H9 (cell line): ENCODE results near the gene SMIM36. TPM values are rescaled to one million over a fixed set of nuclear protein-coding genes. Genes with fewer than 3 reads are reported as not detected.

Experiments
- DNase-seq: peaks from one replicate; pipeline ENCODE4 v3.0.0-alpha.2; 2017
- H2AFZ ChIP-seq: one replicate; pipeline ENCODE4 v1.6.1; 2013; ENCODE audit warnings: mild to moderate bottlenecking, low read length, control low read depth, moderate library complexity
- H2AK5ac ChIP-seq: 2 replicates; pipeline ENCODE4 v1.6.1; 2013; ENCODE audit warnings: low read length, control low read depth, mixed read lengths; ENCODE audit not compliant: insufficient read length
- H2BK120ac ChIP-seq: one replicate; pipeline ENCODE4 v1.6.1; 2013; ENCODE audit warnings: low read depth, mild to moderate bottlenecking, low read length, control low read depth, inconsistent platforms; ENCODE audit not compliant: poor library complexity, severe bottlenecking
- H2BK12ac ChIP-seq: 2 replicates; pipeline ENCODE4 v1.6.1; 2013; ENCODE audit warnings: low read length, control low read depth, mixed read lengths, low read depth; ENCODE audit not compliant: insufficient read length
- H2BK15ac ChIP-seq: 2 replicates; pipeline ENCODE4 v1.6.1; 2013; ENCODE audit warnings: low read depth, low read length, control low read depth
- H2BK20ac ChIP-seq: one replicate; pipeline ENCODE4 v1.6.1; 2013; ENCODE audit warnings: low read depth, mild to moderate bottlenecking, low read length, control low read depth, inconsistent platforms; ENCODE audit not compliant: poor library complexity, severe bottlenecking
- H2BK5ac ChIP-seq: 2 replicates; pipeline ENCODE4 v1.6.1; 2013; ENCODE audit warnings: low read length, control low read depth, mixed read lengths; ENCODE audit not compliant: insufficient read length
- H3K14ac ChIP-seq: 2 replicates; pipeline ENCODE4 v1.6.1; 2013; ENCODE audit warnings: low read length, control low read depth; ENCODE audit not compliant: insufficient read depth
- H3K18ac ChIP-seq: 2 replicates; pipeline ENCODE4 v1.6.1; 2013; ENCODE audit warnings: low read depth, mild to moderate bottlenecking, mixed read lengths, low read length, control low read depth; ENCODE audit not compliant: insufficient read length
- H3K23ac ChIP-seq: 2 replicates; pipeline ENCODE4 v1.6.1; 2013; ENCODE audit warnings: low read length, control low read depth, mixed read lengths, low read depth; ENCODE audit not compliant: insufficient read length
- H3K23me2 ChIP-seq: 2 replicates; pipeline ENCODE4 v1.6.1; 2013; ENCODE audit warnings: low read depth, mild to moderate bottlenecking, mixed read lengths, low read length, control low read depth; ENCODE audit not compliant: insufficient read length, poor library complexity, severe bottlenecking
- H3K27ac ChIP-seq: 2 replicates; pipeline ENCODE4 v1.5.1; 2013; ENCODE audit warnings: low read length, control low read depth, mixed read lengths, low read depth; ENCODE audit not compliant: insufficient read length
- H3K27me3 ChIP-seq: 2 replicates; pipeline ENCODE4 v1.6.1; 2013; ENCODE audit warnings: low read length, control low read depth, inconsistent platforms; ENCODE audit not compliant: insufficient read depth
- H3K4ac ChIP-seq: 2 replicates; pipeline ENCODE4 v1.6.1; 2013; ENCODE audit warnings: low read depth, mild to moderate bottlenecking, control low read depth, inconsistent platforms, low read length, moderate library complexity
- H3K4me1 ChIP-seq: 2 replicates; pipeline ENCODE4 v1.6.1; 2013; ENCODE audit warnings: low read length, control low read depth, inconsistent platforms; ENCODE audit not compliant: insufficient read depth
- H3K4me2 ChIP-seq: 2 replicates; pipeline ENCODE4 v1.6.1; 2013; ENCODE audit warnings: low read length, control low read depth, mixed read lengths; ENCODE audit not compliant: insufficient read length, insufficient read depth
- H3K56ac ChIP-seq: 2 replicates; pipeline ENCODE4 v1.6.1; 2013; ENCODE audit warnings: low read depth, mild to moderate bottlenecking, mixed read lengths, low read length, control low read depth; ENCODE audit not compliant: insufficient read length
- H3K79me1 ChIP-seq: 2 replicates; pipeline ENCODE4 v1.6.1; 2013; ENCODE audit warnings: low read depth, mild to moderate bottlenecking, moderate library complexity, low read length, control low read depth, inconsistent platforms; ENCODE audit not compliant: insufficient read depth, poor library complexity, severe bottlenecking
- H3K79me2 ChIP-seq: 2 replicates; pipeline ENCODE4 v1.6.1; 2013; ENCODE audit warnings: low read length, control low read depth, inconsistent platforms; ENCODE audit not compliant: insufficient read depth
- H3K9ac ChIP-seq: 2 replicates; pipeline ENCODE4 v1.6.1; 2013; ENCODE audit warnings: low read length, control low read depth, mixed read lengths; ENCODE audit not compliant: insufficient read length; ENCODE audit errors: extremely low read depth
- H3K9me3 ChIP-seq: one replicate; pipeline ENCODE4 v1.6.1; 2013; ENCODE audit warnings: low read depth, low read length, inconsistent platforms; ENCODE audit not compliant: control insufficient read depth
- H3T11ph ChIP-seq: one replicate; pipeline ENCODE4 v1.6.1; 2013; ENCODE audit warnings: mild to moderate bottlenecking, low read length, control low read depth, inconsistent platforms
- H4K20me1 ChIP-seq: one replicate; pipeline ENCODE4 v1.6.1; 2013; ENCODE audit not compliant: control insufficient read depth, insufficient read length, insufficient read depth
- H4K5ac ChIP-seq: 2 replicates; pipeline ENCODE4 v1.6.1; 2013; ENCODE audit warnings: low read depth, mild to moderate bottlenecking, mixed read lengths, low read length, control low read depth; ENCODE audit not compliant: insufficient read length
- H4K8ac ChIP-seq: replicated peaks from 2 replicates; pipeline ENCODE4 v1.6.1; 2013; ENCODE audit warnings: low read length, control low read depth, mixed read lengths, low read depth; ENCODE audit not compliant: insufficient read length
- H4K91ac ChIP-seq: 2 replicates; pipeline ENCODE4 v1.6.1; 2013; ENCODE audit warnings: low read depth, mild to moderate bottlenecking, moderate library complexity, mixed read lengths, low read length, control low read depth; ENCODE audit not compliant: insufficient read length
- H3K27ac Mint-ChIP-seq, 3 experiments: 2 replicates in 2 of 3; 3 replicates in 1 of 3; pipeline ENCODE4 v1.8.0; 2020 to 2021; ENCODE audit warnings: mixed read lengths in 3 of 3, mild to moderate bottlenecking in 1 of 3, moderate library complexity in 1 of 3
- H3K27me3 Mint-ChIP-seq: 2 replicates; pipeline ENCODE4 v1.8.0; 2021; ENCODE audit warnings: low read depth, mild to moderate bottlenecking, moderate library complexity, mixed read lengths
- H3K36me3 Mint-ChIP-seq, 3 experiments: 2 replicates in 2 of 3; 3 replicates in 1 of 3; pipeline ENCODE4 v1.8.0; 2020 to 2021; ENCODE audit warnings: low read depth in 3 of 3, mixed read lengths in 3 of 3; ENCODE audit not compliant: insufficient read depth in 1 of 3
- H3K4me1 Mint-ChIP-seq, 2 experiments: 2 replicates each; pipeline ENCODE4 v1.8.0; 2020; ENCODE audit warnings: mixed read lengths in 2 of 2
- H3K4me3 Mint-ChIP-seq, 2 experiments: 2 replicates in 1 of 2; 3 replicates in 1 of 2; pipeline ENCODE4 v1.8.0; 2020 to 2021; ENCODE audit warnings: mild to moderate bottlenecking in 2 of 2, mixed read lengths in 2 of 2, moderate library complexity in 1 of 2
- H3K9me3 Mint-ChIP-seq, 2 experiments: 2 replicates in 1 of 2; 3 replicates in 1 of 2; pipeline ENCODE4 v1.8.0; 2020; ENCODE audit warnings: mild to moderate bottlenecking in 2 of 2, mixed read lengths in 2 of 2, moderate library complexity in 1 of 2
- WGBS: extraction: QIAGEN DNeasy Blood & Tissue Kit; methylation state at CpG from one replicate; pipeline ENCODE4 v1.1.7; 2013; ENCODE audit warnings: missing lambda C conversion rate, low lambda C conversion rate, mixed read lengths; ENCODE audit not compliant: insufficient read length; ENCODE audit errors: extremely low coverage; 5-methylcytosine and 5-hydroxymethylcytosine counted together
- total RNA-seq: library from RNA; stranded (reverse); gene quantifications from 2 replicates; pipeline ENCODE4 v1.2.1, GENCODE V29; 2021
- TF ChIP-seq, protein P1 (sequence below): fragments of 200-600 bp; sonication (generic); conservative IDR thresholded peaks from 3 replicates; pipeline ENCODE4 v1.8.0; 2021; ENCODE audit warnings: antibody characterized with exemption, mild to moderate bottlenecking

Gene SMIM36
- total RNA-seq, 1 experiment from 2014 or later: not detected

DNA sequence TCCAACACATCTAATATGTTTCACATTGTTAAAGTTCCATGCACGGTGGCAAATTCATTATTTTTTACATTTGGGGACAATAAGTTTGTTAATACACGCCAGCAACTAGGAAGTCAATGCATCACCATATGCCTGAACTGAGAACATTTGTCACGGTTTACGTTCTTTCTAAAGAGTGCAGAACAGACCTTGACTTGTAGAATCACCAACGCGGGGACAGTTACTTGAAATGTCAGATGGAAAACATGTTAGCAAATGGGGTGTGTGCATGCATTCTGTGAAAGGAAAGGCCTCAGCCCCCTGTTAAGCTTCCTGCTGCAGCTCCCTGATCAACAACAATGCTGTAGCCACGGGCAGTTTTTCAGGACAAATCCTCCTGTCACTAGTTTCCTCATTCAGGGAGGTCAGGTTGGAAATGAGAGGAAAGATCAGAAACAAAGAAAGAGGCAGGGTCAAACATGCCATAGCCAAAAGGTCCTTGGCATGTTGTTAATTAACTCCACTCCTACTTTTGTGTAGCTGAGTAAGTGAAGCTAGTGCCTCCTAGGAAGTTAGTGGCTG lies 18.4 kb downstream of the SMIM36 start:
- Histone ChIP-seq H3K9me3 (no peaks in the 10 kb centered on the region), H4K5ac (no peak overlapping the region), H2BK120ac (no peak overlapping the region), H3K14ac (no peak overlapping the region), H2BK15ac (no peak overlapping the region), H2BK5ac (no peak overlapping the region), H3K56ac (no peak overlapping the region), H3K18ac (no peak overlapping the region), H3K79me1 (no peaks in the 10 kb centered on the region), H4K20me1 (no peaks in the 10 kb centered on the region), H4K8ac (no peak overlapping the region), H2BK12ac (no peak overlapping the region), H3K23ac (no peak overlapping the region), H3K23me2 (no peaks in the 10 kb centered on the region), H4K91ac (no peak overlapping the region), H3K9ac (no peak overlapping the region), H3K27me3 (no peaks in the 10 kb centered on the region), H2AK5ac (no peak overlapping the region), H3T11ph (no peak overlapping the region), H2BK20ac (no peak overlapping the region), H3K4me1 (no peaks in the 10 kb centered on the region), H3K79me2 (no peaks in the 10 kb centered on the region), H3K4ac (no peak overlapping the region), H3K4me2 (no peak overlapping the region), H3K27ac (no peak overlapping the region), H2AFZ (no peak overlapping the region)
- no CpG with 5 or more reads among the region's 7 CpGs for WGBS
- Mint-ChIP-seq H3K4me1 (peaks cover 12 to 16% of the 10 kb centered on the region in 2 experiments), H3K9me3 (no peaks in the 10 kb centered on the region; a peak in 1 of 5 replicates), H3K27me3 (no peaks in the 10 kb centered on the region), H3K36me3 (no peaks in the 10 kb centered on the region), H3K27ac (peak overlapping the region in 1 of 3 experiments; percentile 73; a peak in 2 of 7 replicates), H3K4me3 (0 out of 5 replicates have a peak overlapping the region, but pooled peaks of 1 of the 2 experiments have one; percentile 2)
- TF ChIP-seq, protein P1, sequence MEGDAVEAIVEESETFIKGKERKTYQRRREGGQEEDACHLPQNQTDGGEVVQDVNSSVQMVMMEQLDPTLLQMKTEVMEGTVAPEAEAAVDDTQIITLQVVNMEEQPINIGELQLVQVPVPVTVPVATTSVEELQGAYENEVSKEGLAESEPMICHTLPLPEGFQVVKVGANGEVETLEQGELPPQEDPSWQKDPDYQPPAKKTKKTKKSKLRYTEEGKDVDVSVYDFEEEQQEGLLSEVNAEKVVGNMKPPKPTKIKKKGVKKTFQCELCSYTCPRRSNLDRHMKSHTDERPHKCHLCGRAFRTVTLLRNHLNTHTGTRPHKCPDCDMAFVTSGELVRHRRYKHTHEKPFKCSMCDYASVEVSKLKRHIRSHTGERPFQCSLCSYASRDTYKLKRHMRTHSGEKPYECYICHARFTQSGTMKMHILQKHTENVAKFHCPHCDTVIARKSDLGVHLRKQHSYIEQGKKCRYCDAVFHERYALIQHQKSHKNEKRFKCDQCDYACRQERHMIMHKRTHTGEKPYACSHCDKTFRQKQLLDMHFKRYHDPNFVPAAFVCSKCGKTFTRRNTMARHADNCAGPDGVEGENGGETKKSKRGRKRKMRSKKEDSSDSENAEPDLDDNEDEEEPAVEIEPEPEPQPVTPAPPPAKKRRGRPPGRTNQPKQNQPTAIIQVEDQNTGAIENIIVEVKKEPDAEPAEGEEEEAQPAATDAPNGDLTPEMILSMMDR: no peak
- DNase-seq: no peak
